MM.1S (cell line): ENCODE data around the gene KLHDC9.

Experiments used
- DNase-seq: peaks from one replicate; pipeline ENCODE4 v3.0.0-alpha.2; 2015
- H2AFZ ChIP-seq: fragments of 300-600 bp; sonication (generic); 2 replicates; pipeline ENCODE4 v1.6.0; 2016; ENCODE audit warnings: antibody characterized with exemption, low read length
- H3F3A ChIP-seq: fragments of 300-600 bp; sonication (generic); 2 replicates; pipeline ENCODE4 v1.6.1; 2016; ENCODE audit warnings: mild to moderate bottlenecking, antibody characterized with exemption, low read length, moderate library complexity, mixed read lengths; ENCODE audit not compliant: insufficient read depth
- H3K27ac ChIP-seq: fragments of 300-600 bp; sonication (generic); 2 replicates; pipeline ENCODE4 v1.5.1; 2016; ENCODE audit warnings: mild to moderate bottlenecking, low read length
- H3K27me3 ChIP-seq: fragments of 300-600 bp; sonication (generic); replicated peaks from 2 replicates; pipeline ENCODE4 v1.6.0; 2016; ENCODE audit warnings: low read length; ENCODE audit not compliant: insufficient read depth
- H3K36me3 ChIP-seq: fragments of 300-600 bp; sonication (generic); replicated peaks from 2 replicates; pipeline ENCODE4 v1.6.1; 2016; ENCODE audit warnings: mild to moderate bottlenecking, low read length, mixed read lengths; ENCODE audit not compliant: insufficient read depth
- H3K4me1 ChIP-seq: fragments of 300-600 bp; sonication (generic); 2 replicates; pipeline ENCODE4 v1.6.1; 2016; ENCODE audit warnings: low read length, mixed read lengths
- H3K4me2 ChIP-seq: fragments of 300-600 bp; sonication (generic); 2 replicates; pipeline ENCODE4 v1.6.0; 2016; ENCODE audit warnings: low read depth, low read length
- H3K4me3 ChIP-seq: fragments of 300-600 bp; sonication (generic); 2 replicates; pipeline ENCODE4 v1.5.1; 2016; ENCODE audit warnings: low read length, mixed read lengths
- H3K79me2 ChIP-seq: fragments of 300-600 bp; sonication (generic); 2 replicates; pipeline ENCODE4 v1.6.1; 2016; ENCODE audit warnings: mixed run types, low read length, mixed read lengths
- H3K9ac ChIP-seq: fragments of 300-600 bp; sonication (generic); 2 replicates; pipeline ENCODE4 v1.6.1; 2016; ENCODE audit warnings: low read length, mixed read lengths
- H3K9me2 ChIP-seq: fragments of 300-600 bp; sonication (generic); replicated peaks from 2 replicates; pipeline ENCODE4 v1.6.1; 2016; ENCODE audit warnings: mild to moderate bottlenecking, low read length, mixed read lengths; ENCODE audit not compliant: insufficient read depth
- H3K9me3 ChIP-seq: fragments of 300-600 bp; sonication (generic); replicated peaks from 2 replicates; pipeline ENCODE4 v1.6.1; 2016; ENCODE audit warnings: mild to moderate bottlenecking, low read length, mixed read lengths; ENCODE audit not compliant: insufficient read depth
- H4K20me1 ChIP-seq: fragments of 300-600 bp; sonication (generic); 2 replicates; pipeline ENCODE4 v1.6.1; 2016; ENCODE audit warnings: mild to moderate bottlenecking, low read length, moderate library complexity, mixed read lengths; ENCODE audit not compliant: insufficient read depth
- EZH2 ChIP-seq: fragments of 300-600 bp; sonication (generic); optimal IDR thresholded peaks from 2 replicates; pipeline ENCODE3; 2017; ENCODE audit warnings: low read depth, mild to moderate bottlenecking, antibody characterized with exemption, low read length, mixed read lengths
- EZH2phosphoT487 ChIP-seq: fragments of 300-600 bp; sonication (generic); IDR thresholded peaks from 2 replicates; pipeline ENCODE4 v1.6.1; 2018; ENCODE audit warnings: antibody characterized with exemption, low read length
- TF ChIP-seq, protein P1 (sequence below): fragments of 300-600 bp; sonication (generic); IDR thresholded peaks from 2 replicates; pipeline ENCODE4 v1.5.1; 2016; ENCODE audit warnings: antibody characterized with exemption, low read length, mixed read lengths

KLHDC9 gene

GRCh38 chr1:161090617-161091016, 7.5 kb upstream of the KLHDC9 start:
- H3K27me3 ChIP-seq: no peaks in the 10 kb centered on the region
- TF ChIP-seq EZH2phosphoT487 (no peak), EZH2 (no peak)
- TF ChIP-seq, protein P1, sequence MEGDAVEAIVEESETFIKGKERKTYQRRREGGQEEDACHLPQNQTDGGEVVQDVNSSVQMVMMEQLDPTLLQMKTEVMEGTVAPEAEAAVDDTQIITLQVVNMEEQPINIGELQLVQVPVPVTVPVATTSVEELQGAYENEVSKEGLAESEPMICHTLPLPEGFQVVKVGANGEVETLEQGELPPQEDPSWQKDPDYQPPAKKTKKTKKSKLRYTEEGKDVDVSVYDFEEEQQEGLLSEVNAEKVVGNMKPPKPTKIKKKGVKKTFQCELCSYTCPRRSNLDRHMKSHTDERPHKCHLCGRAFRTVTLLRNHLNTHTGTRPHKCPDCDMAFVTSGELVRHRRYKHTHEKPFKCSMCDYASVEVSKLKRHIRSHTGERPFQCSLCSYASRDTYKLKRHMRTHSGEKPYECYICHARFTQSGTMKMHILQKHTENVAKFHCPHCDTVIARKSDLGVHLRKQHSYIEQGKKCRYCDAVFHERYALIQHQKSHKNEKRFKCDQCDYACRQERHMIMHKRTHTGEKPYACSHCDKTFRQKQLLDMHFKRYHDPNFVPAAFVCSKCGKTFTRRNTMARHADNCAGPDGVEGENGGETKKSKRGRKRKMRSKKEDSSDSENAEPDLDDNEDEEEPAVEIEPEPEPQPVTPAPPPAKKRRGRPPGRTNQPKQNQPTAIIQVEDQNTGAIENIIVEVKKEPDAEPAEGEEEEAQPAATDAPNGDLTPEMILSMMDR: no peak
- no peak for DNase-seq
- no peaks in the 10 kb centered on the region for H3F3A ChIP-seq
- H3K9me2 ChIP-seq: no peaks in the 10 kb centered on the region
- no peaks in the 10 kb centered on the region for H4K20me1 ChIP-seq
- H2AFZ ChIP-seq: no peak overlapping the region
- no peak overlapping the region for H3K4me3 ChIP-seq
- no peaks in the 10 kb centered on the region for H3K36me3 ChIP-seq
- no peak overlapping the region for H3K9ac ChIP-seq
- H3K27ac ChIP-seq: no peak overlapping the region
- H3K4me1 ChIP-seq: no peaks in the 10 kb centered on the region
- H3K9me3 ChIP-seq: no peaks in the 10 kb centered on the region
- no peak overlapping the region for H3K4me2 ChIP-seq
- no peaks in the 10 kb centered on the region for H3K79me2 ChIP-seq

- H3K36me3 ChIP-seq: no peaks in the 10 kb centered on the region
- H3K9ac ChIP-seq: no peak overlapping the region
- no peak for TF ChIP-seq EZH2phosphoT487
- TF ChIP-seq, protein P1: no peak
- TF ChIP-seq EZH2: no peak
- no peak for DNase-seq
- no peaks in the 10 kb centered on the region for H3K79me2 ChIP-seq
- H3K4me1 ChIP-seq: 0 out of 2 replicates have a peak, but pooled peaks cover 2% of the 10 kb centered on the region
- H3K9me3 ChIP-seq: no peaks in the 10 kb centered on the region
- H3K4me2 ChIP-seq: no peak overlapping the region
- no peaks in the 10 kb centered on the region for H3K9me2 ChIP-seq
- H4K20me1 ChIP-seq: no peaks in the 10 kb centered on the region
- H3K27ac ChIP-seq: no peak overlapping the region
- H2AFZ ChIP-seq: no peak overlapping the region
- no peaks in the 10 kb centered on the region for H3F3A ChIP-seq
- H3K27me3 ChIP-seq: no peaks in the 10 kb centered on the region
- no peak overlapping the region for H3K4me3 ChIP-seq
These were observed 7.1 kb upstream of the KLHDC9 start for GRCh38 chr1:161091093-161091492.

DNA sequence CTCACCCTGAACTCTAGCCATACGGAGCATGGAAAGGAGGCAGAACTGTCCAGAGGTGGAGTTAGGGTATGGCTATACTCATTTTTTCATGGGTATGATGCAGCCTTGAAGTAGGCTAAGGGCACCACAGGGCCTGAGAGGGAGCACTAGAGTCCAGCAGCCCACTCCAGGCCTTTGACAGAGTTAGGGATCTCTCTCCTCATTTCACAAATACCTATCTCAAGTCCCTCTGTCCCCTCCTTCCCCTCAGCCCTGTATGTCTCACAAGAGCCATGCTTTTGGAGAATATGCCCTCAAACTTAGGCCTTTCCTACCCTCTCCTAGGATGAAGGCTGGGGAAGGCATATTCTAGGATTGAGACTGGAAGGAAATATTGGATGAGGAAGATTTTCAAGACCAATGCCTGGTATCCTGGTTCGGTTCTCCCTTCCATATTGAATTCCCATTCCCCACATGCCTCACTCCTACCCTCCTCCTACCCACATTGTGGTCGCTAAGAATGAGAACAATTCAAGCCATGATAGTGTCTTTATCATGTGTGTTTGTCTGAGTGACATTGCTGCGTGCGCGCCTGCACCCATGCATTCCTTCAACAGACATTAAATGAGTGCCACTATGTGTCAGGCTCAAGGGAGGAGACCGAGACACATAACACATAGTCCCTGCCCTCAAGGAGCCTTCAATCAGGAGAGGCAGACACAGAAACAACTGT, 6.2 kb upstream of the KLHDC9 start:
- no peaks in the 10 kb centered on the region for H3K9me2 ChIP-seq
- no peaks in the 10 kb centered on the region for H3K79me2 ChIP-seq
- no peaks in the 10 kb centered on the region for H3K9me3 ChIP-seq
- H3K4me3 ChIP-seq: no peak overlapping the region
- no peak overlapping the region for H3K4me2 ChIP-seq
- H3K27ac ChIP-seq: no peak overlapping the region
- TF ChIP-seq, protein P1: no peak
- TF ChIP-seq EZH2 (no peak), EZH2phosphoT487 (no peak)
- no peaks in the 10 kb centered on the region for H4K20me1 ChIP-seq
- H3K27me3 ChIP-seq: no peaks in the 10 kb centered on the region
- no peak overlapping the region for H2AFZ ChIP-seq
- H3K36me3 ChIP-seq: no peaks in the 10 kb centered on the region
- H3K4me1 ChIP-seq: peaks cover 4% of the 10 kb centered on the region; the same call in 1 of the 2 replicates
- H3F3A ChIP-seq: no peaks in the 10 kb centered on the region; the same call in 1 of the 2 replicates
- no peak for DNase-seq
- no peak overlapping the region for H3K9ac ChIP-seq
